SHP77 treated with DMSO at 0.1 percent for 48 hours (cell line): ENCODE measurements around the gene DNASE1L3.
"Not testable (repeated sequence)": the region's sequence is repeated elsewhere in the genome, so short reads cannot be mapped to it uniquely, and the experiment has no call there.

Source experiments
- DNase-seq: peaks from one replicate; lab custom pipeline; 2025; lab: John Stamatoyannopoulos, UW

DNASE1L3 gene

GRCh38 chr3:58210761-58211460 lies at the start of gene DNASE1L3:
Gene DNASE1L3 (minus strand): TSS chr3:58210972. CDS start chr3:58210906, 66 bp downstream.
- no peak for DNase-seq

GRCh38 chr3:58260261-58260731 lies 49.5 kb upstream of the DNASE1L3 start:
- DNase-seq = no peak

GRCh38 chr3:58258392-58259055 lies 47.8 kb upstream of the DNASE1L3 start:
- DNase-seq = no peak

- DNase-seq = no peak
These were observed 45.7 kb upstream of the DNASE1L3 start for GRCh38 chr3:58256511-58256910.

GRCh38 chr3:58256061-58256460 lies 45.3 kb upstream of the DNASE1L3 start:
- DNase-seq = no peak

- DNase-seq = no peak
These were observed 43.4 kb upstream of the DNASE1L3 start for GRCh38 chr3:58254144-58254543.

- no peak for DNase-seq
These were observed 40.9 kb upstream of the DNASE1L3 start for GRCh38 chr3:58251631-58252035.

GRCh38 chr3:58250093-58250707 lies 39.4 kb upstream of the DNASE1L3 start:
- no peak for DNase-seq

- DNase-seq = no peak
These were observed 38.8 kb upstream of the DNASE1L3 start for GRCh38 chr3:58249358-58250092.

- no peak for DNase-seq
These were observed 35.6 kb upstream of the DNASE1L3 start for GRCh38 chr3:58246148-58247047.

- no peak for DNase-seq
These were observed 33.3 kb upstream of the DNASE1L3 start for GRCh38 chr3:58243976-58244585.

- DNase-seq = not testable (repeated sequence)
These were observed 32.1 kb upstream of the DNASE1L3 start for GRCh38 chr3:58242860-58243259.

GRCh38 chr3:58242340-58242739 lies 31.6 kb upstream of the DNASE1L3 start:
- DNase-seq = no peak

- no peak for DNase-seq
These were observed 30.7 kb upstream of the DNASE1L3 start for GRCh38 chr3:58241306-58242044.

GRCh38 chr3:58238830-58239229 lies 28.1 kb upstream of the DNASE1L3 start:
- DNase-seq = no peak

- peak; percentile 16 for DNase-seq
These were observed 27.3 kb upstream of the DNASE1L3 start for GRCh38 chr3:58237941-58238681.

GRCh38 chr3:58237238-58237940 lies 26.6 kb upstream of the DNASE1L3 start, which contains the start of gene ABHD6:
Gene ABHD6 (plus strand): TSS chr3:58237792. CDS start chr3:58256587, 18,795 bp downstream.
- DNase-seq = peak; percentile 9

- no peak for DNase-seq
These were observed 25.9 kb upstream of the DNASE1L3 start for GRCh38 chr3:58236527-58237237.
